Mucosa of rectum (tissue), 2 donors: ENCODE results near the gene LRFN2.

ENCODE experiments used
- H3K27ac ChIP-seq, 2 donors: one replicate each; pipeline ENCODE4 v1.7.0; 2013; ENCODE audit warnings: inconsistent platforms in 2 of 2, low read depth in 2 of 2, low read length in 2 of 2
- H3K27me3 ChIP-seq, 2 donors: one replicate each; pipeline ENCODE4 v1.7.0; 2013; ENCODE audit warnings: low read length in 2 of 2; ENCODE audit not compliant: control insufficient read depth in 2 of 2, insufficient read depth in 2 of 2
- H3K36me3 ChIP-seq, 2 donors: one replicate each; pipeline ENCODE4 v1.7.0; 2013; ENCODE audit warnings: low read length in 2 of 2; ENCODE audit not compliant: control insufficient read depth in 2 of 2, insufficient read depth in 2 of 2
- H3K4me1 ChIP-seq, 2 donors: one replicate each; pipeline ENCODE4 v1.7.0; 2013; ENCODE audit warnings: low read length in 2 of 2, mild to moderate bottlenecking in 1 of 2; ENCODE audit not compliant: control insufficient read depth in 2 of 2, insufficient read depth in 2 of 2
- H3K4me3 ChIP-seq, 2 donors: one replicate each; pipeline ENCODE4 v1.7.0; 2013; ENCODE audit warnings: low read length in 2 of 2
- H3K9ac ChIP-seq, 2 donors: one replicate each; pipeline ENCODE4 v1.7.0; 2013; ENCODE audit warnings: low read length in 2 of 2, low read depth in 1 of 2, mild to moderate bottlenecking in 1 of 2
- H3K9me3 ChIP-seq, 2 donors: one replicate each; pipeline ENCODE4 v1.7.0; 2013; ENCODE audit warnings: low read length in 2 of 2; ENCODE audit not compliant: control insufficient read depth in 2 of 2
- donor health status: healthy.
- donor health status: Normal muscosa, but diverticular disease.

Gene LRFN2

GRCh38 chr6:40377173-40377806, 209.9 kb downstream of the LRFN2 start:
- H3K9ac ChIP-seq = no peak overlapping the region
- no peaks in the 10 kb centered on the region for H3K4me1 ChIP-seq
- no peaks in the 10 kb centered on the region for H3K27me3 ChIP-seq
- H3K36me3 ChIP-seq = no peaks in the 10 kb centered on the region
- no peak overlapping the region for H3K27ac ChIP-seq
- H3K9me3 ChIP-seq = no peaks in the 10 kb centered on the region
- H3K4me3 ChIP-seq = no peak overlapping the region

GRCh38 chr6:40376113-40376650, 211.0 kb downstream of the LRFN2 start:
- Histone ChIP-seq H3K9ac (no peak overlapping the region), H3K4me1 (no peaks in the 10 kb centered on the region), H3K27ac (no peak overlapping the region), H3K4me3 (no peak overlapping the region), H3K27me3 (no peaks in the 10 kb centered on the region), H3K9me3 (no peaks in the 10 kb centered on the region), H3K36me3 (no peaks in the 10 kb centered on the region)

- Histone ChIP-seq H3K27ac (no peak overlapping the region), H3K9me3 (no peaks in the 10 kb centered on the region), H3K4me3 (no peak overlapping the region), H3K4me1 (no peaks in the 10 kb centered on the region), H3K36me3 (no peaks in the 10 kb centered on the region), H3K27me3 (no peaks in the 10 kb centered on the region), H3K9ac (no peak overlapping the region)
Measured at GRCh38 chr6:40373267-40373666, 213.9 kb downstream of the LRFN2 start.

GRCh38 chr6:40371621-40372020, 215.5 kb downstream of the LRFN2 start:
- no peak overlapping the region for H3K27ac ChIP-seq
- no peaks in the 10 kb centered on the region for H3K9me3 ChIP-seq
- H3K4me1 ChIP-seq = no peaks in the 10 kb centered on the region
- H3K9ac ChIP-seq = no peak overlapping the region
- no peaks in the 10 kb centered on the region for H3K36me3 ChIP-seq
- H3K27me3 ChIP-seq = no peaks in the 10 kb centered on the region
- H3K4me3 ChIP-seq = no peak overlapping the region

GRCh38 chr6:40371095-40371494, 216.1 kb downstream of the LRFN2 start:
- Histone ChIP-seq H3K27me3 (no peaks in the 10 kb centered on the region), H3K4me3 (no peak overlapping the region), H3K4me1 (no peaks in the 10 kb centered on the region), H3K9ac (no peak overlapping the region), H3K9me3 (no peaks in the 10 kb centered on the region), H3K27ac (no peak overlapping the region), H3K36me3 (no peaks in the 10 kb centered on the region)

GRCh38 chr6:40369891-40370290, 217.3 kb downstream of the LRFN2 start:
- H3K36me3 ChIP-seq = no peaks in the 10 kb centered on the region
- H3K27me3 ChIP-seq = no peaks in the 10 kb centered on the region
- no peak overlapping the region for H3K9ac ChIP-seq
- no peaks in the 10 kb centered on the region for H3K9me3 ChIP-seq
- no peak overlapping the region for H3K4me3 ChIP-seq
- no peak overlapping the region for H3K27ac ChIP-seq
- H3K4me1 ChIP-seq = no peaks in the 10 kb centered on the region

GRCh38 chr6:40369042-40369441, 218.1 kb downstream of the LRFN2 start:
- no peak overlapping the region for H3K4me3 ChIP-seq
- H3K9me3 ChIP-seq = no peaks in the 10 kb centered on the region
- no peaks in the 10 kb centered on the region for H3K36me3 ChIP-seq
- H3K27ac ChIP-seq = no peak overlapping the region
- H3K27me3 ChIP-seq = no peaks in the 10 kb centered on the region
- no peaks in the 10 kb centered on the region for H3K4me1 ChIP-seq
- no peak overlapping the region for H3K9ac ChIP-seq

- Histone ChIP-seq H3K27me3 (peaks cover 0 to 4% of the 10 kb centered on the region in 2 donors), H3K27ac (no peak overlapping the region), H3K9ac (no peak overlapping the region)
Measured at GRCh38 chr6:40362859-40363258, 224.3 kb downstream of the LRFN2 start.

GRCh38 chr6:40359808-40360207, 227.4 kb downstream of the LRFN2 start:
- no peaks in the 10 kb centered on the region for H3K4me1 ChIP-seq
- H3K27ac ChIP-seq = no peak overlapping the region
- no peaks in the 10 kb centered on the region for H3K9me3 ChIP-seq
- peaks cover 0 to 4% of the 10 kb centered on the region in 2 donors for H3K27me3 ChIP-seq
- H3K4me3 ChIP-seq = no peak overlapping the region
- H3K36me3 ChIP-seq = no peaks in the 10 kb centered on the region
- H3K9ac ChIP-seq = no peak overlapping the region

More at GRCh38 chr6:40362859-40363258, 224.3 kb downstream of the LRFN2 start:
- Histone ChIP-seq H3K4me1 (no peaks in the 10 kb centered on the region), H3K9me3 (no peaks in the 10 kb centered on the region), H3K4me3 (no peak overlapping the region), H3K36me3 (no peaks in the 10 kb centered on the region)

- Histone ChIP-seq H3K4me1 (no peaks in the 10 kb centered on the region), H3K4me3 (no peak overlapping the region), H3K27me3 (peaks cover 0 to 4% of the 10 kb centered on the region in 2 donors), H3K36me3 (no peaks in the 10 kb centered on the region), H3K9ac (no peak overlapping the region), H3K9me3 (no peaks in the 10 kb centered on the region), H3K27ac (no peak overlapping the region)
Measured at GRCh38 chr6:40358473-40359460, 228.4 kb downstream of the LRFN2 start.
